ENCODE data around the gene SCRN1. TPM values are rescaled to one million over a fixed set of nuclear protein-coding genes. Genes with fewer than 3 reads are reported as not detected.

The SCRN1 gene
- total RNA-seq, 1 donor from 2014 or later = 62.3 TPM

DNA sequence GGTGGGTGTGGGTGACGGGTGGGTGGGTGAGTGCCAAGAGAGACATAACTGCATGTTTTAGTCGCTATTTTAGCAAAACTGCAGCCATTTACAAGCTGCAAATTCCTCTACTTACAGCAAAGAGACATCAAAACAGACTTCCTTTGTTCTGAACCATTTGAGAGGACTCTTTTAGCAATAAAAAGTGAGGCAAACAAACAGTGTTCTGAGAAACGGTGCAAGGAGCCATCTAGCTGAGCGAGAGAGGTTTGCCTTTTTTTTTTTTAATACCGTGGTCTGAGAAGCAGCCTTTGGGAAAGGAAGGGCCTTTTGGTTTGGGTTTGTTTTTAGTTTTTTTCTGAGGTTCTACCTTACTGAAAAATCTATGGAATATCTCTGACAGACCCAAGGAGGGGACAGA lies 62.9 kb downstream of the SCRN1 start:
- no peak for DNase-seq (ENCODE audit: low read depth in 2 of 2)

DNA sequence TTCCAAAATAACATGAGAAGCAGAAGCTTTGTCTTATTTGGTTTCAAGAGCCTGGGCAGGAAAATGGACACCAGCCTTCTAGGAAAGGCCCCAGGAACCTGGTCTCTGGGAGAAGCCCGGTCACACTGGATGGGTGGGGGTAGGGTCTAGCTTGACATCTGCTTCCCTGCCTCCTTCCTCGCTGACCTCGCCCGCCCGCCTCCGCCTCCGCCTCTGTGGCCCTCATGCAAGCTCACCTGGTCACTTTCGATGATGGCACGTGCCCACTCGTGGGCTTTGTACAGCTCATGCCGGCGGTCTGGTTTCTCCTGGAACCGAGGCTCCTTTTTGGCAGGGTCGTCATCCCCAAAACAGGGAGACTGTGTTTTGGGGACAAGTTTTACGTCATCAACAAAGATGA lies 63.4 kb downstream of the SCRN1 start:
- DNase-seq (ENCODE audit: low read depth in 2 of 2) = no peak

DNA sequence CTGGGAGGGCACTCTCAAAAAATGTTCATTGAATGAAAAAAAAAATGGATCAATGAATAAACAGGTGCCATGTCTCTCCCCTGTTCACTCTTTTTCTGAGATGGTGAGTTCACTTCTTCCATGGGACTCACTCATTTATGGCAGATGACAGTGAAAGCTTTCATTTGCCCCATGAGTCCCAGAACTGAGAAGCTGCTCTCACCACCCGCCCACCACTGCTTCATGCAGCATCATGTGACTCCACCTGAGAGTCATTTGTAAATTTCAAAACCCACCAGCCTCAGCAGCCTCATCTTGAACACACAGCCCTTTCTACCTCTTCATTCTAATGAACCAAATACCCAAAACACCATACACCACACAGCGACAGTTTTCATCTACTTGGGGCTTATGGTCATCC lies 64.9 kb downstream of the SCRN1 start:
- DNase-seq (ENCODE audit: low read depth in 2 of 2) = no peak

DNA sequence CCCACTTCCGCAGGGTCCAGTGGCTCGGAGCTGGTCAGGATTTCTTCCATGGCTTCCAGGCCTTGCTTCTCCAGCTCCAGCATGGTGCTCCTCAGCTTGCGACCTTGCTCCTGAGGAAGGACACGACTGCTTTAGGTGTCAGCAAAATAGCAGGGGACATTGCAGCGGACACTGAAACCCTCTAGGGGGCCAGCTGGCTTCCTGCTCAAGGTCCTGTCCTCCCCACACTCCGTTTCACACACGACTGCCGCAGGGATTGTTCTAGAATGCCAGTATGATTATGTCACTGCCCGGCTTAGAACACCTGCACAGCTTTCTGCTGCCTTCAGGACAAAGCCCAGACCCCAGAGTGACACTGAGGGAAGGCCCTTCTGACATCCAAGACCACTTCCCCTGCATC lies 65.6 kb downstream of the SCRN1 start:
- no peak for DNase-seq (ENCODE audit: low read depth in 2 of 2)

DNA sequence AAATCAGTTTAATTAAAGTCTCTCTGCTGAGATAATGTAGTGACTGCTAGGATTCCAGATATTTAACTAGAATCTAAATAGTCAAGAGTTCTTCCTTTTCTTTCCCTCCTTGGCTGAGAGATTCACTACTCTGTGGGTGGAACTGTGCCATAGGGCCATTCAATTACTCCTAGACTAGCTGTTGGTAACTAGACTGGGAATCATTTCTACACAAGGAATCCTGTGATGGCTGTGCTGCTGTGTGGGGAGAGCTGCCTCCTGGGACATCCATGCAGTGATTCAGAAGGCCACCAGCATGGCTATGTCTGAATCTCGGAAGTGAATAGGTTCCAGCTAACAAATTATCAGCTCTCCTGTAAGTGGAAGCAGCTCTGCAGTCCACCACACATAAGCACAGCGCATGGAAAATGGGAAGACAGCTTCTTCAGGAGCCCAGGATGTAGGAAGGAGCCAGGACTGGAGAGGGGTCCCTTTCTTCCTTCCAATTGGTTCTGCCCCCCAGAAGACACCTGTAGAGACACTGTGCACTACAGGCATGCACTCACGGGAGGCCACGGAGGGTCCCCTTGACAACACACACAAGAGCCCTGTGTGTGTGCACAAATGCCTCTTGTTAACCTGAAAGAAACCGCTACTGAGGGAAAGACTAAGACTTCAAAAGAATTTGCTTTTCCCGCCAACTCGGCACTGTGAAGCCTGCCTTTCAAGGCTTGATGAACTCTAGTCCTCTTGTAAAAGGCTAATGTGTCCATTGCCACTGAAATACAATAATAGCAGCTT lies 66.5 kb downstream of the SCRN1 start:
- DNase-seq (ENCODE audit: low read depth in 2 of 2) = no peak

DNA sequence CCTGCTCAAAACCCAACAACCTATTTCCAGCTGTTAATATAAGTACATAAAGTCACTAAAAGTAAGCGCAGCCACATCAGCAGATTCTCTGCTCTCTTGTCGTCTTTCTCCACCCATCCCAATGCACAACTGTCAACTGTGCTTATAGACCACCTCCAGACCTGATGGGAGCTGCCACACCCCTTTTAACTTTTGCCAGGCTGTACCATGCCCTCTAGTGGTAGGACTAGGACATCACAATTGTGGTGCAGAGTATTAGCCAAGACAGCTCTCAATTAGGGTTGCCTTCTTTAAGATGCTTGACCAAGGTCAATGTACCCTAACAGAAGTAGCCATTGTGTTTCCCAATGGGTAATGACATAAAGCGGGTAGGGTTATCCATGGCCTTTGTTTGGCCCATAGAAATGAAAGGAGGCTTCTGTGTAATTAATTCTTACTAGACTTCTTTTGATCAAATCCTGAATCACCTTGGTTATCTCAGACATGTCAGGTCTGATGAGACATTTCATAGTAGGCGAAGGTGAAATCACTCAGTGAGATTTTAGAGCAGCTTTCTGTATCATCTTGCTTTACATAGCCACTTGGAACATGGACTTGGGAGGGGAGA lies 68.1 kb downstream of the SCRN1 start:
- peak; percentile 70 to 73 for DNase-seq (ENCODE audit: low read depth in 2 of 2)

DNA sequence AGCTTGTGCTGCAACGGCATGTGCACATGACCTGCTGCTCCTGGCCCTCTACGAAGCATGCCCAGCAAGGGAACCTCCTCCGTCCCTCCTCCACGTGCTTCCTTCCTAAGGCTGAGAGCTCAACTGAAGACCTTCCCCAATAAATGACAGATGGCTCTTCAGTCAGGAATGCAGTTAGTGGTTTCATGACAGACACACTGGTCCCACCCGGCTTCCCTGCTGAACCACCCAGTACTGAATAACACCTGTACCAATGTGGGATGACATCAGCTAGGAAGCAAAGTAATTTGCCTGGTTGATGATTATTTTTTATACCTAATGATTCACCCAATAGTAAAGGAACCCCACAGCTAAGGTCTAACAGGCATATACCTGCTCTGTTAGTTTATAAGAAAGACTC lies 69.1 kb downstream of the SCRN1 start:
- DNase-seq (ENCODE audit: low read depth in 2 of 2) = no peak

DNA sequence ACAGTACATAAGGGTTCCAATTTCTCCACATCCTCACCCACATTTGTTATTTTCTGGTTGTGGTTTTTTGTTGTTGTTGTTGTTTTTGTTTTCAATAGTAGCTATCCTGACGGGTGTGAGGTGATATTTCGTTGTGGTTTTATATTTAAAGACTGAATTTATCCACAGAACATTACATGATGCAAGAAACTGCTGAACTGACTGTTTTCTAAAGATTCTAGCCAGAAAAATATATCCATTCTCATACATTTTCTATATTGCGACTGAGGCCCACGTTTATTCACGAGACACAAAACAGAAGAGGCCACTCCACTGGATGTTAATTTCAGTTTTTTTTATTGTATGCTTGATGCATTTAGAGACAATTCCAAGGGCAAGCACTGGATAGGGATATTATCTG lies 69.8 kb downstream of the SCRN1 start:
- no peak for DNase-seq (ENCODE audit: low read depth in 2 of 2)

DNA sequence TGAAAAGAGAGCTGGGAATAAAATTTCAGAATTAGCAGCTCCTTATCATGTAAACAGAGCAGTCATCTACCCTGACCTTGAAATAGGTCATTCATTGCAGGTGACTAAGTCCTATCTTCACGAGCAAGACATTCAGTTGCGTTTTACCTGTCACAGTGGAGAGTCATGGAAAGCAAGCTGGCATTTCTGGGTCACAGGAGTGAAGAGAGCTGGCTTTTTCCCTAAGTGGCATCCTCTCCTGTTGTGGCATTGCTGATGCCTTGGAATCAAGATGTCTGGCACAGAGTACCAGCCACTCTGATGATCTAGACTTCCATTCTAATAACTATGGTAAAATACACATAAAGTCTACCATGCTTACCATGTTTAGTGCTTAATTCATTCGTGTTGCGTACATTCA lies 70.8 kb downstream of the SCRN1 start:
- no peak for DNase-seq (ENCODE audit: low read depth in 2 of 2)

DNA sequence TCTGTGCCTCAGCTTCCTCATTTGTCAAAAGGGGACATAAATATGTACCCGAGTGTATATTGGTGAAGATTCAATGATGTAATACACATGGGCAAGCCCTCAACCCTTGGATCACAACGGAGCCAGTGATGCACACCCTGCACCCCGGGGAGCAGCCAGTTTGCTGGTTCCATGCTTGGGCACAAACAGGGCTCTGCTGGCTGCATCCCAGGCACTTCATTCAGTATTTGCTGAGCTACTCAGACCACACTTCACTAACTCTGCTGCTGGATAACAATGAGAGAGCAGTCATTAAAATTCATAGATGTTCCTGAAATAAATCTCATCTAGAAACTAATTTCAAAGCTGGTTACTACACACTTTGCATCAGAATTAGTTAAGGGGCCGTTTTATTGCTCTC lies 72.0 kb downstream of the SCRN1 start:
- DNase-seq (ENCODE audit: low read depth in 2 of 2) = no peak

DNA sequence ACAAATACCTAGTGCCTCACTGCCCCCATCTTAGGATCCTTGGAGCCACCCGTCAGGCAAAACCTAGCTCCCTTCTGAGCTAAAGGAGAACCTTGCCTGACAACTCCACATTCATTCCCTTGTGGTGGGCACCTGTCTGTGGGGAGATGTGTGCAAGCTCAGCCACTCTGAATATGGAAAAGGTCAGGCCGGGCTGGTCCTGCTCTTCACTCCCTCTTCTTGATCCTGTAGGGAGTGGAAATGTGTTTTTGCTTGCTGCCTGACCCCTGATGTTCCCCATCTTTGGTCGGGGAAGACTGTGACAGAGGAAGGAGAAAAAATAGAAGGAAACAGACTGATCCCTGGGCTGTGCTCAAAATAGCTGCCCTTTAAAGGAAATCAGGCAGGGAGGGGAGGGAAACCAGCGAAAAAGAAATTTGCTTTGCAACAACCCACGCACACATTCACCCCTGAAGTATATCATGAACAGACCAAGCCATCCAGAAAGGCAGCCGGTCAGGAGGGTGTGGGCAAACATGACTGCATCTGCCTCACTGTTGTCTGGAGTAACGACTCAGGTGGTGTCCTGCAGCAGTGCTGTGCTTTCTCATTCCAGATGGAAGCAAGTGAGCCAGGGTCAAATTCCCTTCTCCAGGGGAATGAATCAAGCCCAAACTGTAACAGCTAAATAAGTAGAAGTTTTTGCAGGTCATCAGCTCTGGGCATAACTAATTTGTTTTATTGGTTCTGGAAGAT lies 74.0 kb downstream of the SCRN1 start:
- DNase-seq (ENCODE audit: low read depth in 2 of 2) = no peak

DNA sequence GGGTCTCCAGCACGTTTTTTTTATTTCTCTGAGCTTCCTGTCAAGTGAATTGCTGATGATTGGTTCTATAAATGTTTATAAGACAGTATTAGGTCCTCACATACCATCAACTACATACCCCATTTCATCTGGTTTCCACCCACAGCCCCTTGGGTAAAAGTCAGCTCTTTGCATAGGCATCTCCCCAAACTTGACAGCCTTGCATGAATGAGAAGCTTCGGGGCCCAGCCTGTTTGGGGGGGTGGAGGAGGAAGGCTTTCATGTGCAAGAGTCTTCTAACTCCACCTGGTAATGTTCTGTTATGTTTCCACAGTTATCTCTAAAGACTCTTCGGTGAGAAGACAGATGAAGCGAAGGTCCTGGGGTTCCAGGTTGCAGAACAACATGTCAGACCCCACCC lies 75.4 kb downstream of the SCRN1 start:
- DNase-seq (ENCODE audit: low read depth in 2 of 2) = no peak

DNA sequence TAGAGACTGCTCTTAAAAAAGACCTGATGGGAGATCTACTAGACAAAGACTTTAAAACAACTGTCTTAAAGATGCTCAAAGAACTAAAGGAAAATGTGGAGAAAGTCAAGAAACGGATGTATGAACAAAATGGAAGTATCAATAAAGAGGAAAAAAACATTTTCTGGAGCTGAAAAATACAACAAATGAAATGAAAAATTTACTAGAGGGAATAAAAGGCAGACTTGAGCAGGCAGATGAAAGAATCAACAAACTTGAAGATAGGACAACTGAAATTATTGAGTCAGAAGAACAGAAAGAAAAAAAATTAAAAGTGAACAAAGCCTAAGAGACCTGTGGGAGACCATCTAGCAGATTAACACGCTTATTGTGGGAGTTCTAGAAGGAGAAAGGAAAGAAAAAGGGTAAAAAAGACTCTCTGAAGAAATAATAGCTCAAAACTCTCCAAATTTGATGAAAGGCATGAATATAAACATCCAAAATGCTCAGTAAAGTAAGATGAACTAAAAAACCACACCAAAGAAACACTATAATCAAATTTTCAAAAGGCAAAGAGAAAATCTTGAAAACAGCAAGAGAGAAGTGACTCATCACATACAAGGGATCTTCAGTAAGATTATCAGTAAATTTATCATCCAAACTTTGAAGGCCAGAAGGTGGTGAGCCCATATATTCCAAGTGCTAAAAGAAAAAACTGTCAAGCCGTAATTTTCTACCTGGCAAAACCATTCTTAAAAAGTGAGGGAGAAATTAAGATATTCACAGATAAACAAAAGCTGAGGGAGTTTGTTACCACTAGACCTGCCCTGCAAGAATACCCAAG lies 83.2 kb downstream of the SCRN1 start:
- DNase-seq (ENCODE audit: low read depth in 2 of 2) = no peak

DNA sequence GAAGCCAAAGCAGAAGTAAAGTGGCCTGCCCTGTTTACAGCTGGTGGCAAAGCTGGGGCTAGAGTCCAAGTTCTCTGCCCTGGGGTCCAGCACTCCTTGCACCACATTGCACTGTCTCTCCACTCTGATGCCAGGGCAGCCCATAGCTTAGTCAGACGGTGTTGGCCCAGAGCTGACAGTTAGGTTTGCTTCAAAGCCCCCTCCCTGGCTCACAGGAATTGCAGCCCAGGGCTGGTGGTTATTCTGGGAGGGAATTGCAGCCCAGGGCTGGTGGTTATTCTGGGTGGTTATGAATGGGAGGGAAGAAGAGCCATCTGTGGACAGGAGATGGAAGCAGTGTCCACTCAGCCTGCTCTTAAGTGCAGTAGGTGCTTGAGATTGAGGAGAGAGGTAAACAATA lies 88.9 kb downstream of the SCRN1 start:
- DNase-seq (ENCODE audit: low read depth in 2 of 2) = no peak

DNA sequence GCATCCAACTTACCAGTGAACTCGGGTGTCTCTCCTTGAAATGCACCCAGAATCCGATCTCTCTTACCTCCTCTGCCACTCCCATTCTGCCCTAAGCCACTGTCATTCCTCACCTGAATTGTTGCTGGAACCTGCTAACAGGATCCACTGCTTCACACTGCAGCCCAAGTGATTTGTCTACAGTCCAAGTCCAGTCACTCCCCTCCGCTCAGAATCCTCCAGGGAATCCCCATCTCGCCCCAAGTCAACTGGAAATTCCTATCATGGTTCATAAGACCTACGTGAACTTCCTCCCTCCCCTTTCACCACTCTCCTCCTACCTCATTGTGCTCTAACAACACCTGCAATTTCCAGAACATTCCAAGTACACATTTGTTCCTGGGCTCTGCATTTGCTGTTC lies 91.3 kb downstream of the SCRN1 start:
- no peak for DNase-seq (ENCODE audit: low read depth in 2 of 2)

DNA sequence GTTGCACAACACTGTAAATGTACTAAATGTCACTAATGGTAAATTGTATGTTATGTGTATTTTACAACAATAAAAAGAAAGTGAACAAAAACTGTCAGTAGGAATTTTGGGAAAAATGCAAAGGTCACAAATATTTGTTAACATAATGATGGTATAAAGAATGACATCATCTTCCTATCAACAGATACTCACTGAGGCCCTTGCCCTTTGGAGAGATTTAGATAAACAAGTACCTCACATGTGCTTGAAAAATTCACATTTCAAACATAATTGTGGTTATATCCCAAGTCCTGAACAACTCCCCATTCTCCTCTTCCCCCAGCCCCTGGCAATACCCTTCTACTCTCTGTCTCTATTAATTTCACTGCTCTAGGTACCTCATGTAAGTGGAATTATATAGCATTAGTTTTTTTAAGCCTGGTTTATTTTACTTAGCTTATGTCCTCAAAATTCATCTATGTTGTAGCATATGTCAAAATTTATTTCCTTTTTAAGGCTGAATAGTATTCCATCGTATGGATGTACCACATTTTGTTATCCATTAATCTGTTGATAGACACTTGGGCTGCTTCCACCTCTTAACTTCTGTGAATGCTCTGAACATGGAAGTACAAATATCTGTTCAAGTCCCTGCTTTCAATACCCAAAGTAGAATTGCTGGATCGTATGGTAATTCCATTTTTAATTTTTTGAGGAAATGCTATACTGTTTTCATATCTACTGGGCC lies 92.8 kb downstream of the SCRN1 start:
- no peak for DNase-seq (ENCODE audit: low read depth in 2 of 2)

DNA sequence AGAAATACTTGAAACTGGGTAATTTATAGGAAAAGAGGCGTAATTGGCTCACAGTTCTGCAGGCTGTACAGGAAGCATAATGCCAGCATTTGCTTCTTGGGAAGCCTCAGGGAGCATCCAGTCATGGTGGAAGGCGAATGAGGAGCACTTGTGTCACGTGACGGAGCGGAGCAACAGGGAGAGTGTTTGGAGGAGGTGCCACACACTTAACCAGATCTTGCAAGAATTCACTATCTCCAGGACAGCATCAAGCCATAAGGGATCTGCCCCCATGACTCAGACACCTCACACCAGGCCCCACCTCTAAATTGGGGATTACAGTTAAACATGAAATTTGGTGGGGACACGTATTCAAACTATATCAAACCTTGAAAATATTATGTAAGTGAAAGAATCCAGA lies 94.0 kb downstream of the SCRN1 start:
- DNase-seq (ENCODE audit: low read depth in 2 of 2) = no peak

DNA sequence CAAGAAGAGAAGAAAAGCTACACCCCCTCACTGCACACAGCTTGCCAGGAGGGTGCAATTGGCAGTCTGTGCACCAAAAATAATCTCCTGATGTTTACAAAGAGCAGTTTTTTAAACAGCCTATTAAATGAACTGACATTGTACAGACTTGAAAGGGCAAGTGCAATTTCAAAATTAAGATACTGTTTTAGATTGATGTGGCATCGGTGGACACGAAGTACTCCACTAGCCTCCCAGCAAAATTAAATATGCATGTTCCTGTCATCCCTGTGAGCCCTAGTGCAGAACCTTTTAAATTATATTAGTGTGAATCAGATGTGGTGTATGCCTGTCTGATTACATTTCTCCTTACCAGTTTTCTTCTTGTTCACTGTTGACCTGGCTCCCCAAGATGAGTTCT lies 95.3 kb downstream of the SCRN1 start:
- no peak for DNase-seq (ENCODE audit: low read depth in 2 of 2)

DNA sequence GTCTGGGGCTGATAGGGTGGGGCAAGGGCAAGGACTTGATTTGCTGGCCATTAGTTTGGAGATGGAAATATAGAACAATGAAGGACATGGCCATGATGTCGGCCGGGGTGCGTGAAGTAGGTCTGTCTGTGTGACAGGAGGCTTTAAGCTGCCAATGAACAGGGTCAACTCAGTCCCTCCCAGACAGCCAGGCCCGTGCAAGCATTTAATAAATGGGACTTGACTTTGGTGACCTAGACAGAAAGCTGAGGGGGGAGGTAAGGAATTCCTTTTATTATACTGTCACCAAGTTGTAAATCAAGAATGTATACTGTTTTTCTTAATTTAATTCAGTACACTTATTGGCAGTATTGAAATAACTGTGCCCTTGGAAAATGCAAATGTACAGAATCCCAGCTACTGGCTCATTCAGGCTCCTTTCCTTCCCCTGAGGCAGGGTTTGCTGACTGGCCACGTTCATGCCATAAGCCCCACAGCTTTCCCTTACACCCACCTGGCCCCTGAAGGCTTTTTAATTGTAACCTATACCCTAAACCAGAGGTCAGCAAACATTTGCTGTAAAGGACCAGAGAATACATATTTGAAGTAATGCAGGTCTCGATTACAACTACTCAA lies 96.1 kb downstream of the SCRN1 start:
- DNase-seq (ENCODE audit: low read depth in 2 of 2) = no peak

DNA sequence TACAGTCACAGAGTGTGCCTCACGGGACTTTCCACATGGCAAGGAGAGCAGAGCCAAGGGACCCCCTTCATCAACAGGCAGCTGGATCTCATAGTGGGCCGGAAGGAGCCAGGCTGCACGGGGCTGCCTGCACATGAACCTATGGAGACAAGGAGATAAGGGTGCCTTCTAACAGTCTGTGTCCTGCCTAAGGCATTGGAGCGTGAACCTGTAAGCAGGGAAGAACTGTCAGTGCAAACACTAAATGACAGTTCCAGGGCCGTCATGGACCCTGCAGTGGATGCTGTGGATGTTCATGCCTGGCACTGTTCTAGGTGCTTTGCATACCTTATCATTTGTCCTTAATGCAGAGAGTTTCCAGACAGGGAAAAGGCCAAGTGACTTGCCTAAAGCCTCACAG lies 97.4 kb downstream of the SCRN1 start:
- no peak for DNase-seq (ENCODE audit: low read depth in 2 of 2)

DNA sequence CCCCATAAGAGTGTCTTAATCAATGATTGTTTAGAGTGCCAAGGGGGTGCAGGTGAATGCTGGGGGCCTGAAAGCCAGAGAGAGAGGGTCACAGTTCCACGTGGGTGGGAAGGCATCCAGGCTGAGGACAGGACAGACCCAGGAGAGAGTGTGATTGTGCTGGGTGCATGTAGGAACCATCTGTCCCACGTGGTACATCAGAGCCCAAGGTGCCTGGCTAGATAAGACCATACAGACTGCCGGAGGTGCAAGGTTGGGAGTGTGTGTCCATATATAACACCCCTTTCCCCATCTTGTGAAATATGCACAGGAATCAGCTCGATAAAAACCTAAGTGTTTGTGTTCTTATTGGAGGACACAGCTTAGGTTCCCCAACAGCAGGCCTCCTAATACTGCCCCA lies 97.8 kb downstream of the SCRN1 start:
- no peak for DNase-seq (ENCODE audit: low read depth in 2 of 2)
